ENCODE data around the gene MAPRE2.

MAPRE2 gene

GRCh38 chr18:35174093-35174731 is 133.0 kb downstream of the MAPRE2 start:
- TF ChIP-seq RAD21 (IDR thresholded peaks at IDR 0.05; ENCODE audit: low read depth): no peak
- no peak for TF ChIP-seq NFIC (IDR thresholded peaks at IDR 0.05)
- no peak for TF ChIP-seq TCF12 (IDR thresholded peaks at IDR 0.05; ENCODE audit: low read depth)
- no peak for TF ChIP-seq YY1 (IDR thresholded peaks at IDR 0.05; ENCODE audit: low read depth)

GRCh38 chr18:35174745-35175144 is 133.5 kb downstream of the MAPRE2 start:
- TF ChIP-seq EGR1 (IDR thresholded peaks at IDR 0.05): no peak
- no peak for TF ChIP-seq MAX (IDR thresholded peaks at IDR 0.05)
- TF ChIP-seq FOXM1 (IDR thresholded peaks at IDR 0.05; ENCODE audit: borderline replicate concordance, low read depth): no peak
- no peak for TF ChIP-seq USF1 (IDR thresholded peaks at IDR 0.05)
- TF ChIP-seq CREB1 (IDR thresholded peaks at IDR 0.05; ENCODE audit: low read depth): no peak
- TF ChIP-seq TAF1 (IDR thresholded peaks at IDR 0.05; ENCODE audit: low read depth): no peak
- TF ChIP-seq TEAD4 (IDR thresholded peaks at IDR 0.05): no peak
- TF ChIP-seq NFIC (IDR thresholded peaks at IDR 0.05): no peak
- no peak for TF ChIP-seq REST (IDR thresholded peaks at IDR 0.05; ENCODE audit: low read depth)
- no peak for TF ChIP-seq YY1 (IDR thresholded peaks at IDR 0.05; ENCODE audit: low read depth)

DNA sequence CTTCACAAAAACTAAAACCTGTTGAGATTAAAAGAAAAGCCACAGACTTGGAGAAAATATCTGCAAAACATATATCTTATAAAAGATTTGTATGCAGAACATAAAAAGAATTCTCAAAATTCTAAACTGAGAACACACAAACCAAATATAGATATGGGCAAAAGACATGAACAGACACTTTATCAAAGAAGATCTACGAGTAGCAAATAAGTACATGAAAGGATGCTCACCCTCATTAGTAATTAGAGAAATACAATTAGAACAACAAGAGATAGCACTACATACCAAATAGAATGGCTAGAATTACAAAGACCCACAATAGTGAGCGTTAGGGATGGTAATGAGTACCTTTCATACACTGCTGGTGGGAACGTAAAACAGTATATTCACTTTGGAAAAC is 135.7 kb downstream of the MAPRE2 start:
- no peak for TF ChIP-seq FOXM1 (IDR thresholded peaks at IDR 0.05; ENCODE audit: borderline replicate concordance, low read depth)
- no peak for TF ChIP-seq TEAD4 (IDR thresholded peaks at IDR 0.05)
- no peak for TF ChIP-seq CEBPB (IDR thresholded peaks at IDR 0.05)

GRCh38 chr18:35178260-35178659 is 137.0 kb downstream of the MAPRE2 start:
- TF ChIP-seq USF1 (IDR thresholded peaks at IDR 0.05) (no peak), CEBPB (IDR thresholded peaks at IDR 0.05) (no peak), RAD21 (IDR thresholded peaks at IDR 0.05; ENCODE audit: low read depth) (no peak), NFIC (IDR thresholded peaks at IDR 0.05) (no peak)

- TF ChIP-seq USF1 (IDR thresholded peaks at IDR 0.05): no peak
These were observed 138.7 kb downstream of the MAPRE2 start for GRCh38 chr18:35179906-35180305.

DNA sequence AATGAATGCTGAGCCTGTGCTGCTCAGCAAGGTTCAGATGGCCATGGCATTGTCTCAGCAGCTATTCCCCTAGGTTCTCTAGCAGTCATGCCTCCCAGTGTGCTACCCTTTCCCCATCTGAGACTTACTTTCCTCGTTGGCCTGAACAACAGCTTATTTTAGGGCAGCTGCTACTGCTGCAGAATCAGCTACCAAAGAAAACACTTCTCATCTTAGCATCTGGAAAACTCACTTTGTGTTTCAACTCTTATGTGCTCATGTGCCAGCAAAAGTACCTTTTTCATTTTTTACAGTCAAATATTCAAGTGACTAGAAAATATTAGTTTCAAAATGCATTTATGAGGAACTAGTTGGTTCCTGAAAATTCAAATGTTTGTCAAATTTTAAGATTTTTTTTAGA is 139.2 kb downstream of the MAPRE2 start:
- TF ChIP-seq TEAD4 (IDR thresholded peaks at IDR 0.05) (no peak), TAF1 (IDR thresholded peaks at IDR 0.05; ENCODE audit: low read depth) (no peak), TCF12 (IDR thresholded peaks at IDR 0.05; ENCODE audit: low read depth) (no peak), FOXM1 (IDR thresholded peaks at IDR 0.05; ENCODE audit: borderline replicate concordance, low read depth) (no peak), EP300 (IDR thresholded peaks at IDR 0.05; ENCODE audit: borderline replicate concordance) (no peak), CREB1 (IDR thresholded peaks at IDR 0.05; ENCODE audit: low read depth) (no peak), ZBTB7A (IDR thresholded peaks at IDR 0.05; ENCODE audit: low read depth) (no peak)

DNA sequence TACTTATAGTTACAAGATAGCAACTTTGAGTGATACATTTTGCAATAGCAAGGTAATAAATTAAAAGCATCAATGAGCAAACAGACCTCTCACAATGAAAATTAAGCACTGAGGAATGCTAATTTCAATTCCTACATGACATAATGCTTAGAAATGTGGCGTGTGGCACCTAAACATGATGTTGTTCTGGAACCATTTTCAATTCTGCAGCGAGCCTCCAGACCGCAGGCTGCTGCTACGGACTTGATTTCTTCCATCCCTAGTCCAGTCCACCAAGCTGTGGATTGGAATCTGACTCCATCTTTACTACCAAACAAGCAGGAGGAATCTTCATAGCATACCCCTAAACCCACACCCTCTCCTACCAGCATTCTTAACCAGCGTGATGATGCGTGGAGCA is 140.9 kb downstream of the MAPRE2 start:
- TF ChIP-seq EP300 (IDR thresholded peaks at IDR 0.05; ENCODE audit: borderline replicate concordance) (no peak), FOXM1 (IDR thresholded peaks at IDR 0.05; ENCODE audit: borderline replicate concordance, low read depth) (no peak), YY1 (IDR thresholded peaks at IDR 0.05; ENCODE audit: low read depth) (no peak), RAD21 (IDR thresholded peaks at IDR 0.05; ENCODE audit: low read depth) (no peak), TAF1 (IDR thresholded peaks at IDR 0.05; ENCODE audit: low read depth) (no peak), EGR1 (IDR thresholded peaks at IDR 0.05) (no peak)

GRCh38 chr18:35183886-35184285 is 142.7 kb downstream of the MAPRE2 start:
- TF ChIP-seq REST (IDR thresholded peaks at IDR 0.05; ENCODE audit: low read depth): no peak
- TF ChIP-seq USF1 (IDR thresholded peaks at IDR 0.05): no peak
- no peak for TF ChIP-seq TCF12 (IDR thresholded peaks at IDR 0.05; ENCODE audit: low read depth)
- TF ChIP-seq ZBTB7A (IDR thresholded peaks at IDR 0.05; ENCODE audit: low read depth): no peak
- no peak for TF ChIP-seq MAX (IDR thresholded peaks at IDR 0.05)
- no peak for TF ChIP-seq FOXM1 (IDR thresholded peaks at IDR 0.05; ENCODE audit: borderline replicate concordance, low read depth)
- TF ChIP-seq CEBPB (IDR thresholded peaks at IDR 0.05): no peak
- TF ChIP-seq TEAD4 (IDR thresholded peaks at IDR 0.05): no peak
- no peak for TF ChIP-seq RAD21 (IDR thresholded peaks at IDR 0.05; ENCODE audit: low read depth)
- TF ChIP-seq YY1 (IDR thresholded peaks at IDR 0.05; ENCODE audit: low read depth): no peak
- no peak for TF ChIP-seq TAF1 (IDR thresholded peaks at IDR 0.05; ENCODE audit: low read depth)
- no peak for TF ChIP-seq EGR1 (IDR thresholded peaks at IDR 0.05)
- TF ChIP-seq EP300 (IDR thresholded peaks at IDR 0.05; ENCODE audit: borderline replicate concordance): no peak
- no peak for TF ChIP-seq CREB1 (IDR thresholded peaks at IDR 0.05; ENCODE audit: low read depth)
- TF ChIP-seq NFIC (IDR thresholded peaks at IDR 0.05): no peak
